HK-2 (cell line): ENCODE results near the gene STYXL1.

Experiments used
- DNase-seq: peaks from one replicate; pipeline ENCODE4 v3.0.0-alpha.2; 2018; ENCODE audit not compliant: unreplicated experiment

The STYXL1 gene

GRCh38 chr7:75993689-75994387, 54.0 kb downstream of the STYXL1 start:
- DNase-seq, result peak; percentile 63

- no peak for DNase-seq
Observed at GRCh38 chr7:75992083-75992755, 55.6 kb downstream of the STYXL1 start.

GRCh38 chr7:75991531-75992082, 56.2 kb downstream of the STYXL1 start:
- no peak for DNase-seq

- DNase-seq, result no peak
Observed at GRCh38 chr7:75989500-75990388, 58.1 kb downstream of the STYXL1 start.

- DNase-seq, result no peak
Observed at GRCh38 chr7:75988568-75989499, 59.0 kb downstream of the STYXL1 start.

GRCh38 chr7:75987805-75988567, 59.8 kb downstream of the STYXL1 start:
- no peak for DNase-seq

- DNase-seq, result no peak
Observed at GRCh38 chr7:75987026-75987804, 60.6 kb downstream of the STYXL1 start.

GRCh38 chr7:75986147-75986781, 61.5 kb downstream of the STYXL1 start:
- DNase-seq, result no peak

GRCh38 chr7:75985518-75986146, 62.2 kb downstream of the STYXL1 start:
- DNase-seq, result no peak

- no peak for DNase-seq
Observed at GRCh38 chr7:75985009-75985517, 62.7 kb downstream of the STYXL1 start.

- no peak for DNase-seq
Observed at GRCh38 chr7:75984130-75985008, 63.4 kb downstream of the STYXL1 start.

- DNase-seq, result no peak
Observed at GRCh38 chr7:75983471-75984129, 64.2 kb downstream of the STYXL1 start.

GRCh38 chr7:75982306-75983064, 65.3 kb downstream of the STYXL1 start:
- no peak for DNase-seq

- DNase-seq, result no peak
Observed at GRCh38 chr7:75981453-75982305, 66.1 kb downstream of the STYXL1 start.

GRCh38 chr7:75981203-75981452, 66.7 kb downstream of the STYXL1 start:
- no peak for DNase-seq
